ENCODE results near the gene PKP3. TPM values are rescaled to one million over a fixed set of nuclear protein-coding genes. Genes with fewer than 3 reads are reported as not detected.
"Not testable (repeated sequence)": the region's sequence is repeated elsewhere in the genome, so short reads cannot be mapped to it uniquely, and the experiment has no call there.

PKP3 gene
- total and polyA plus RNA-seq, 8 donors = 26.3 to 356 (median 80.8) TPM

- TF ChIP-seq CTCF (IDR thresholded peaks at IDR 0.05) (no peak), EP300 (IDR thresholded peaks at IDR 0.05) (no peak), POLR2AphosphoS5 (IDR thresholded peaks at IDR 0.05) (no peak), POLR2A (IDR thresholded peaks at IDR 0.05) (no peak)
- no peak overlapping the region for H3K27ac ChIP-seq
- H3K36me3 ChIP-seq = no peaks in the 10 kb centered on the region
- no peak for DNase-seq
- H3K27me3 ChIP-seq = peaks cover 6 to 73% (median 16%) of the 10 kb centered on the region in 3 donors
- H3K4me1 ChIP-seq = peaks cover 13 to 30% (median 25%) of the 10 kb centered on the region in 4 donors
- intact Hi-C loops (cut with DNase I; ENCODE audit: low total_unique reads) = no loop called here
- WGBS, 5 donors = 63 to 78% (median 71%) methylated on average over 50 to 71 of the region's 71 CpGs
- no peaks in the 10 kb centered on the region for H3K9me3 ChIP-seq
- H3K4me3 ChIP-seq = no peak overlapping the region
These were observed 26.3 kb downstream of the PKP3 start for GRCh38 chr11:420054-420910.

- DNase-seq = no peak
- Histone ChIP-seq H3K4me3 (no peak overlapping the region), H3K27me3 (peaks cover 6 to 70% (median 16%) of the 10 kb centered on the region in 3 donors), H3K9me3 (no peaks in the 10 kb centered on the region), H3K36me3 (no peaks in the 10 kb centered on the region), H3K27ac (no peak overlapping the region), H3K4me1 (peaks cover 7 to 24% (median 19%) of the 10 kb centered on the region in 4 donors)
- TF ChIP-seq POLR2A (IDR thresholded peaks at IDR 0.05) (no peak), EP300 (IDR thresholded peaks at IDR 0.05) (no peak), POLR2AphosphoS5 (IDR thresholded peaks at IDR 0.05) (no peak), CTCF (IDR thresholded peaks at IDR 0.05) (no peak)
- intact Hi-C loops (cut with DNase I; ENCODE audit: low total_unique reads) = no loop called here
- WGBS, 5 donors = 84 to 91% (median 85%) methylated on average over 17 to 21 of the region's 21 CpGs
These were observed 26.9 kb downstream of the PKP3 start for GRCh38 chr11:420911-421321.

GRCh38 chr11:422249-422656 is 28.2 kb downstream of the PKP3 start:
- peaks cover under 1 to 60% (median 5%) of the 10 kb centered on the region in 3 donors for H3K27me3 ChIP-seq
- no peak overlapping the region for H3K27ac ChIP-seq
- WGBS, 5 donors = 69 to 80% (median 73%) methylated on average over 10 of the region's 10 CpGs
- no peak overlapping the region for H3K4me3 ChIP-seq
- no peaks in the 10 kb centered on the region for H3K9me3 ChIP-seq
- H3K4me1 ChIP-seq = peaks cover 6 to 11% (median 9%) of the 10 kb centered on the region in 4 donors
- TF ChIP-seq POLR2A (IDR thresholded peaks at IDR 0.05) = no peak
- no peak for TF ChIP-seq POLR2AphosphoS5 (IDR thresholded peaks at IDR 0.05)
- no peak for TF ChIP-seq EP300 (IDR thresholded peaks at IDR 0.05)
- no peak for TF ChIP-seq CTCF (IDR thresholded peaks at IDR 0.05)
- H3K36me3 ChIP-seq = no peaks in the 10 kb centered on the region
- no peak for DNase-seq
- intact Hi-C loops (cut with DNase I; ENCODE audit: low total_unique reads) = no loop called here

- H3K27ac ChIP-seq = no peak overlapping the region
- whole genome bisulfite sequencing, 5 donors = 91 to 96% (median 92%) methylated on average over 4 of the region's 4 CpGs
- no peak overlapping the region for H3K4me3 ChIP-seq
- DNase-seq = no peak
- intact Hi-C loops (cut with DNase I; ENCODE audit: low total_unique reads) = no loop called here
- H3K9me3 ChIP-seq = no peaks in the 10 kb centered on the region
- peaks cover 0 to 4% (median 0%) of the 10 kb centered on the region in 4 donors for H3K4me1 ChIP-seq
- peaks cover 0 to 6% (median 3%) of the 10 kb centered on the region in 4 donors for H3K36me3 ChIP-seq
- H3K27me3 ChIP-seq = peaks cover 0 to 40% (median 0%) of the 10 kb centered on the region in 3 donors
- TF ChIP-seq CTCF (IDR thresholded peaks at IDR 0.05) (no peak), POLR2AphosphoS5 (IDR thresholded peaks at IDR 0.05) (no peak), EP300 (IDR thresholded peaks at IDR 0.05) (no peak), POLR2A (IDR thresholded peaks at IDR 0.05) (no peak)
These were observed 30.2 kb downstream of the PKP3 start for GRCh38 chr11:424232-424631.

- intact Hi-C loops (cut with DNase I; ENCODE audit: low total_unique reads); H3K4me1 ChIP-seq; DNase-seq; H3K9me3 ChIP-seq; H3K27ac ChIP-seq; H3K36me3 ChIP-seq; H3K4me3 ChIP-seq: not testable (repeated sequence)
- peaks cover 0 to 34% (median 0%) of the 10 kb centered on the region in 3 donors for H3K27me3 ChIP-seq
- 62 to 87% (median 65%) methylated on average over 23 to 32 of the region's 45 CpGs for WGBS, 5 donors
These were observed 30.8 kb downstream of the PKP3 start for GRCh38 chr11:424766-425165.

Measured in stomach (tissue), 9 donors.